Left forelimb (tissue), 1 donor: ENCODE results near the gene EDA.

ENCODE experiments used
- DNase-seq: peaks from one replicate; pipeline ENCODE4 v3.0.0-alpha.2; 2018; ENCODE audit warnings: low spot score

EDA gene

DNA sequence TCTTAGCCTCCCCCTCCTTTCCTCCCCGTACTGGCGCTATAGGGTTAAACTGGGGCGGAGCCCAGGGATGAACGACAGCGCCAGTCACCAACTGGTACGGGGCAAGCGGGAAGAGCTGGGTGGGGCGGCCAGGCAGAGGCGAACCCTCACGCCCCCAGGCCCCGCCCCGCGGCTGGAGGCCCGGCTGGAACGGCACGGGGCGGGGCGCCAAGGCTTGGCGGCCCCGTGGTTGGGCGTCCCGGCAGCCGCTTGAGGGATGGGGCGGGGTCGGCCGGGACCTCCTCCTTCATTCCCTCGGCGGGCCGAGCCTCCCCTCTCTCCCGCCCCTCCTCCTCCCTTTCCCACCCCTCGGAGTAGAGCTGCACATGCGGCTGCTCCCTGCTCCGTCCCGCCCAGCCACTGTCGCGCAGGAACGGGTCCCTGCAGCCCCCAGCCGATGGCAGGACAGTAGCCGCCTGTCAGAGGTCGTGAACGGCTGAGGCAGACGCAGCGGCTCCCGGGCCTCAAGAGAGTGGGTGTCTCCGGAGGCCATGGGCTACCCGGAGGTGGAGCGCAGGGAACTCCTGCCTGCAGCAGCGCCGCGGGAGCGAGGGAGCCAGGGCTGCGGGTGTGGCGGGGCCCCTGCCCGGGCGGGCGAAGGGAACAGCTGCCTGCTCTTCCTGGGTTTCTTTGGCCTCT lies at the start of gene EDA:
Gene EDA (plus strand): TSS at position 335 of the 678 bp plus-strand sequence.
- peak; percentile 91 for DNase-seq

DNA sequence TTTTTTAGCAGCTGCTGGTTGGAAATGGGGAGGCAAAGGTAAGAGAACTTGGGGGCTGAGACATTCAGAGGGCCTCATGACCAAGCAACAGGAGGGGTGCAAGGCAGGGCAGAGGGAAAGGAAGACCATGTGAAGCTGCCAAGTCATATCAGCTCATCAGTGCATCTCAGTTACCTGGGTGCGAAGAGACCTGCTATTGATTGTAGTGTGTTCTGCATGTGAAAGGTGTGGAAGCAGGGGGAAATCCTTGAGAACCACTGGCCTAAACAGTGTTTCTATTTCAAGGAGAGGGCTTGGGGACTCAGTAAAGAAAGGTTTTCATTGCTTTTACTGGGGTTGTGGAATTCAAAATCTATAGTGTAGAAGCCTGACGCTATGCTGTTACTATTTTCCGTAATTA lies 47.1 kb upstream of the EDA start:
- no peak for DNase-seq

DNA sequence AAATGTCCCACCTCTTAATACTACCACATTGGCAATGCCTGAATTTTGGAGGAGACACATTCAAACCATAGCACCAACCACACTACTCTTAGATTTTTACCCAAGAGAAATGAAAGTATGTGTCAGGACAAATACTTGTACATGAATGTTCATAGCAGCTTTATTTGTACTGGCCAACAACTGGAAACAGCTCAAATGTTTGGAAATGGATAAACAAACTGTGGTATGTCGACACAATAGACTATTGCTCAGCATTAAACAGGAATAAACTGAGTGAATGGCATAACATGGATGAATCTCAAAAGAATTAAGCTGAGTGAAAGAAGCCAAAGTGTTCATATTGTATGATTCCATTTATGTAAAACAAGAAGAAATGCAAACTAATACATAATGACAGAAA lies 18.5 kb upstream of the EDA start:
- DNase-seq: no peak

DNA sequence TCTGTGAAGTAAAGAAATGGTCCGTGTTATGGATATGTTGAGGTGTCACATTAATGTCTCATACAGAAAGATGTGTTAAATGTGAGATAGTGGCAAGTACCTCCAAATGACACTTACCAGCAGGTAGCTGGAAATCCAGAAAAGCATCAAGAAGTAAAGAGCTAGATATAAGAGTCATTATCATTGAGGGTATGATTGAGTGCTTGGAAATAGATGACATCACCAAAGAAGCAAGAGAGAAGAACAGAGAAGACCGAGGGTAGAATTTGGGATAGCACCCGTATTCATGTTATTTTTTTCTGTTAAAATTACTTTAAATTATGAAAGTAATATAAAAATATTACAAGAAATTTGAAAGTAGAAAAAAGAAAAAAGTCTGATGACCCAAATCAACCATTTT lies 15.7 kb upstream of the EDA start:
- no peak for DNase-seq

- DNase-seq: no peak
These were observed 12.2 kb upstream of the EDA start for GRCh38 chrX:69603566-69604194.

GRCh38 chrX:69605521-69605920 lies 10.4 kb upstream of the EDA start:
- no peak for DNase-seq

GRCh38 chrX:69607616-69608015 lies 8.3 kb upstream of the EDA start:
- DNase-seq: no peak

DNA sequence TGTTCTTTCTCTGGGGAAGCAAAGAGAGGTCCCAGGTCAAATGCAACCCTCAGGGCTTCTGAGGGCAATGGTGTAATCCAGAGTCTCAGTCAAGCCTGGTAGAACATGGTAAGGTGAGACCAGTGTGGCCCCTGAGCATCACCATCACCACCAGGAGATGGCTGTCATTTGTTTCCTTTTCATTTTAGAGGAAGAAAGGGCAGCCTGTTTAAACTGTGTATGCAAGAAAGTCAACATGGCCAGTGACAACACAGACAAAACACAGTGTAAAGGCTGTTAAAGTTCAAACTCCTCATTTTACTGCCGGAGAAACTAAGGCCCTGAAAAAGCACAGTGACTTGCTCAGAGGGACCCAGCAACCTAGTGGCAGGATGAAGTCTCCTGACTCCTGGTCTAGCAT lies 2.0 kb upstream of the EDA start:
- no peak for DNase-seq

DNA sequence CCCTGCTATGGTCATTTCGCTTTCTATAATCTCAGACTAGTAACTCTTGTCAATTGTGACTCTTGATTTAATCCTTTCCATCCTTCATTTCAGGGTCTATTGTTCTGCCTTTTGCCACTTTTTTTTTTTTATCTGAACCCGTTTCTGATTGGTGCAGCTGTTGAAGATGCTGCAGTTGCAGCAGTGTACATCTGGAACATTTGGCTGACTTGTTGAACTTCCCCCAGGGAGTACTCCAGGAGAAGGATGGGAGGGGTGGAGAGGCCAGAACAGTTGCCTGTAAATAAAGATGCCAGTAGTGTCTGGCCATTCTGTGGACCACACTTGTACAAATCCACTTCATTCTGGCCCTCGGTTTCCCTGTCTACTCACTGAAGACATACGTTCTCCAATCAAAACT lies 1.0 kb upstream of the EDA start:
- no peak for DNase-seq

DNA sequence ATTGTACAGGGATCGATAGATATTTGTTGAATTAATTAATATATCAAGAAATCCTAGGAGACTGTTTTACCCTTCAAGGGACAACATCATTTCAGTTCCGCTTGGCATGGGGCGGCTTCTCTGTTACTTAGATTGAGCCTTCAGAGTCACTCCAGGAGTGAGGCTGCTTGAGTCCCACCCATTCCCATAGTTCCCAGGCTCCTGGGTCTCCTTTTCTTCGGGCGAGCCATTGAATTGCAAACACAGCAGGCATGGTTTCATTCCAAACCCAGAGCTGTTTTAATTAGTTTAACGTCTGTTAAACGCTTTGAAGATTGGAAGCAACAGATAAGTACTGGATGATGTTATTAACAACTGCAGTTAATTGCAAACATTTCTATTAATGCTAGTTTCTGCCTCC lies 571 bp upstream of the EDA start:
- no peak for DNase-seq

GRCh38 chrX:69616457-69617203 lies 717 bp downstream of the EDA start:
- DNase-seq: peak; percentile 61

- no peak for DNase-seq
These were observed 2.9 kb downstream of the EDA start for GRCh38 chrX:69618803-69619202.

DNA sequence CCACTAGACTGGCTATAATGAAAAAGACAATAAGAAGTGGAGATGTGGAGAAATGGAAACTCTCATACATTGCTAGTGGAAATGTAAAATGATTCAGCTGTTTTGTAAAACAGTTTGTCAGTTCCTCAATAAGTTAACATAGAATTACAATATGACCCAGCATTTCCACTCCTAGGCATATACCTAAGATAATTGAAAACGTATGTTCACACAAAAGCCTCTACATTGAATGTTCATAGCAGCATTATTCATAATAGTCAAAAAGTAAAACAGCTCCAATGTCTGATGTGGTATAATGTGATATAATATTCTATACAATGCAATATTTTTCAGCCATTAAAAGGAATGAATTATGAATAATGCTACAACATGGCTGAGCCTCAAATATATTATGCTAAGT lies 10.2 kb downstream of the EDA start:
- DNase-seq: no peak

GRCh38 chrX:69627744-69628143 lies 11.8 kb downstream of the EDA start:
- no peak for DNase-seq

DNA sequence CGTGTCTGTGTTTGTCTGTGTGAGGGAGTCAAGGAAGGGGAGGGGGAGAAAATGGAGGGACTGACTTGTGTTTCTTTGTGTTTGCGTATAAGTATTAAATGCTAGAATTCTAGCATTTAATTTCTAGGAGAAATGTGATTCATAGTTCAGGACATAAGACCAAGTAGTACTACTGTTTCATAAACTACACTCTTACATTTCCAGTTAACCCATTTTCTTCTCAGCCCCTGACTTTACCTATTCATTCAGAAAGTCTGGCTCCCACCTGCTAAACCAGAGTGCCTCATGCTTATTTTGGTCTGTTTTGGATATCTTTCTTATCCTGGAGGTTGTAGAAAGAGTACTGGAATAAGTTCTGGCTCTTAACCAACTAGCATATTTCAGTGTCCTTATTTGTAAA lies 14.2 kb downstream of the EDA start:
- DNase-seq: no peak

- DNase-seq: no peak
These were observed 48.8 kb downstream of the EDA start for GRCh38 chrX:69664693-69665092.

DNA sequence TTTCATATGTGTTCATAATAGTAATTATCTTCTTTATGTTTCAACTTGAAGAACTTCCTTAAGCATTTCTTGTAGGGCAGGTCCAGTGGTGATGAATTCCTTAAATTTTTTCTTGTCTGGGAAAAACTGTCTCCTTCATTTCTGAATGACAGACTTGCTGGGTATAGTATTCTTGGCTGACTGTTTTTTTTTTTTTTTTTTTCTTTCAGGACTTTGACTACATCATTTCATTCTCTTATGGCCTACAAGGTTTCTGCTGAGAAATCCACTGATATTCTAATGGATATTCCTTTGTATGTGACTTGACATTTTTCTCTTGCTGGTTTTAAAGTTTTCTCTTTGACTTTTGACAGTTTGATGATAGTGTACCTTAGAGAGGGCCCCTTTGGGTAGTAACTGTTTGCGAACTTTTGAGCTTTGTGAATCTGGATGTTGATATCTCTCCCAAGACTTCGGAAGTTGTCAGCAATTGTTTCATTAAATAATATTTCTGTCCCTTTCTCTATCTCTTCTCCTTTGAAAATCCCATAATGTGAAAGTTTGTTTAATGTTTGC lies 54.2 kb downstream of the EDA start:
- DNase-seq: no peak

- DNase-seq: no peak
These were observed 59.0 kb downstream of the EDA start for GRCh38 chrX:69674891-69675290.

DNA sequence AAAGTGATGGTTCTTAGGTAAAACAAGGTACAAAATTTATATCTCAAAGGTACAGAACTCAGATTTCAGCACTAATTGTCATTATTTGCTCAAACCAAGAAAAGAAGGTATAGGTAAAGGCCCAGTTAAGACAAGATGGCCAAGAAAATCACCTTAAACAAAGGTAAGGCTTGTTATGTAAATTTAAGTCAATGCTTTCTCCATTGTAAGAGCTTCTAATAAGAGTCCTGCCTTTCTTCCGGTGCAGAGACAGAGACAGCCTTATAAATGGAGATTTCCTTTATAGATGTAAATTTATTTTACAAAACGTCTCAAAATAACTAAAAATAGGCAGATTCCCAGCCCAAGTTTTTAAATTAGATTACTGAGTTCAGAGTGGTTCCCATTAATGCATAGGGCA lies 89.9 kb downstream of the EDA start:
- no peak for DNase-seq

GRCh38 chrX:69718102-69718501 lies 102.2 kb downstream of the EDA start:
- DNase-seq: no peak

- DNase-seq: no peak
These were observed 108.4 kb downstream of the EDA start for GRCh38 chrX:69724307-69724706.

GRCh38 chrX:69740317-69740716 lies 124.4 kb downstream of the EDA start:
- no peak for DNase-seq

GRCh38 chrX:69741721-69742120 lies 125.8 kb downstream of the EDA start:
- DNase-seq: no peak
